GM04504 (cell line): ENCODE data around the gene LSM4.

Experiments used
- DNase-seq: peaks from one replicate; pipeline ENCODE4 v3.0.0-alpha.2; 2012; ENCODE audit warnings: low read depth

Gene LSM4

GRCh38 chr19:18311502-18312091 lies 11.3 kb downstream of the LSM4 start:
- DNase-seq, result no peak

GRCh38 chr19:18310966-18311365 lies 11.9 kb downstream of the LSM4 start:
- DNase-seq, result no peak

GRCh38 chr19:18310118-18310909 lies 12.6 kb downstream of the LSM4 start:
- no peak for DNase-seq

- DNase-seq, result no peak
These were observed 13.3 kb downstream of the LSM4 start for GRCh38 chr19:18309525-18310064.

- DNase-seq, result no peak
These were observed 13.9 kb downstream of the LSM4 start for GRCh38 chr19:18308948-18309325.

GRCh38 chr19:18308051-18308947 lies 14.6 kb downstream of the LSM4 start:
- no peak for DNase-seq

GRCh38 chr19:18307271-18307681 lies 15.6 kb downstream of the LSM4 start:
- DNase-seq, result no peak

- DNase-seq, result no peak
These were observed 16.0 kb downstream of the LSM4 start for GRCh38 chr19:18306888-18307260.

GRCh38 chr19:18306209-18306887 lies 16.5 kb downstream of the LSM4 start:
- DNase-seq, result no peak

GRCh38 chr19:18304458-18305310 lies 18.2 kb downstream of the LSM4 start:
- DNase-seq, result peak; percentile 71

GRCh38 chr19:18304208-18304457 lies 18.7 kb downstream of the LSM4 start:
- DNase-seq, result no peak

GRCh38 chr19:18301718-18302111 lies 21.2 kb downstream of the LSM4 start:
- no peak for DNase-seq

- DNase-seq, result no peak
These were observed 21.8 kb downstream of the LSM4 start for GRCh38 chr19:18300930-18301717.

- no peak for DNase-seq
These were observed 23.2 kb downstream of the LSM4 start for GRCh38 chr19:18299654-18300053.

- no peak for DNase-seq
These were observed 24.3 kb downstream of the LSM4 start for GRCh38 chr19:18298601-18299000.

- no peak for DNase-seq
These were observed 25.6 kb downstream of the LSM4 start for GRCh38 chr19:18297308-18297707.

GRCh38 chr19:18295034-18295451 lies 27.8 kb downstream of the LSM4 start:
- DNase-seq, result no peak

GRCh38 chr19:18294467-18294864 lies 28.4 kb downstream of the LSM4 start:
- DNase-seq, result no peak

- no peak for DNase-seq
These were observed 29.0 kb downstream of the LSM4 start for GRCh38 chr19:18293642-18294466.
